ENCODE results near the gene NDUFV1. TPM values are rescaled to one million over a fixed set of nuclear protein-coding genes. Genes with fewer than 3 reads are reported as not detected.

The NDUFV1 gene
- total and polyA plus RNA-seq, 9 of the 15 experiments (the other 6 are each of a cell fraction or from before 2014, with no cell fraction given), result 10.8 to 423 (median 209) TPM

- TF ChIP-seq PBX2 (CRISPR knock-in tag; IDR thresholded peaks at IDR 0.05; ENCODE audit: low read depth) (no peak), PBX2 (tag; conservative IDR thresholded peaks at IDR 0.05; ENCODE audit: low read depth) (no peak), ARNT (IDR thresholded peaks at IDR 0.05) (no peak; a peak in 1 of 4 replicates), UBTF (IDR thresholded peaks at IDR 0.05; ENCODE audit: borderline replicate concordance in 1 of 2, low read depth in 2 of 2, low read length in 2 of 2) (no peak), ZC3H11A (IDR thresholded peaks at IDR 0.05; ENCODE audit: low read depth, low read length) (no peak), ARID3B (CRISPR knock-in tag; IDR thresholded peaks at IDR 0.05; ENCODE audit: borderline replicate concordance) (0 out of 2 replicates have a peak, but pooled peaks have one; percentile 6), POLR2AphosphoS5 (IDR thresholded peaks at IDR 0.05; ENCODE audit: control insufficient read depth, insufficient read depth, low read depth, low read length) (no peak), TEAD4 (IDR thresholded peaks at IDR 0.05; ENCODE audit: low read length) (peak; percentile 39), TEAD4 (CRISPR knock-in tag; IDR thresholded peaks at IDR 0.05; ENCODE audit: borderline replicate concordance) (no peak), ZBTB17 (CRISPR knock-in tag; IDR thresholded peaks at IDR 0.05) (no peak), KDM1A (IDR thresholded peaks at IDR 0.05) (peak in 1 of 2 experiments; percentile 18; a peak in 1 of 4 replicates), HMG20A (CRISPR knock-in tag; conservative IDR thresholded peaks at IDR 0.05) (no peak), RFX7 (CRISPR knock-in tag; IDR thresholded peaks at IDR 0.05) (no peak), ZBTB26 (CRISPR knock-in tag; IDR thresholded peaks at IDR 0.05) (no peak), ZNF408 (CRISPR knock-in tag; IDR thresholded peaks at IDR 0.05; ENCODE audit: low read depth) (no peak), SP1 (CRISPR knock-in tag; IDR thresholded peaks at IDR 0.05) (peak; percentile 72; the same call in 1 of the 2 replicates), CCAR2 (IDR thresholded peaks at IDR 0.05; ENCODE audit: low read depth, low read length) (no peak), ZBTB8A (IDR thresholded peaks at IDR 0.05; ENCODE audit: partially characterized antibody) (no peak), ZNF146 (CRISPR knock-in tag; IDR thresholded peaks at IDR 0.05; ENCODE audit: unreplicated experiment) (no peak)
Observed at GRCh38 chr11:67572747-67573419, 33.9 kb upstream of the NDUFV1 start (continued).
